Esophagus mucosa (tissue), 1 donor: Measurements from ENCODE around the gene ZMYM2. TPM values are rescaled to one million over a fixed set of nuclear protein-coding genes. Genes with fewer than 3 reads are reported as not detected.
A peak's percentile ranks its signal among the peaks of the same experiment; 100 is the strongest.
"Not testable (repeated sequence)": the region's sequence is repeated elsewhere in the genome, so short reads cannot be mapped to it uniquely, and the experiment has no call there.

Experiments
- ATAC-seq: fragments of 200-7000 bp; cut with Tn5 transposase; one replicate; pipeline ENCODE4 v1.9.1; 2020
- total RNA-seq: library from RNA; stranded (reverse); gene quantifications from one replicate; pipeline ENCODE4 v1.2.4, GENCODE V29; 2023
- donor health status: DM: yes; HTN: yes; CAD: no.

ZMYM2 gene
- total RNA-seq, 1 donor from 2014 or later = 50.6 TPM

DNA sequence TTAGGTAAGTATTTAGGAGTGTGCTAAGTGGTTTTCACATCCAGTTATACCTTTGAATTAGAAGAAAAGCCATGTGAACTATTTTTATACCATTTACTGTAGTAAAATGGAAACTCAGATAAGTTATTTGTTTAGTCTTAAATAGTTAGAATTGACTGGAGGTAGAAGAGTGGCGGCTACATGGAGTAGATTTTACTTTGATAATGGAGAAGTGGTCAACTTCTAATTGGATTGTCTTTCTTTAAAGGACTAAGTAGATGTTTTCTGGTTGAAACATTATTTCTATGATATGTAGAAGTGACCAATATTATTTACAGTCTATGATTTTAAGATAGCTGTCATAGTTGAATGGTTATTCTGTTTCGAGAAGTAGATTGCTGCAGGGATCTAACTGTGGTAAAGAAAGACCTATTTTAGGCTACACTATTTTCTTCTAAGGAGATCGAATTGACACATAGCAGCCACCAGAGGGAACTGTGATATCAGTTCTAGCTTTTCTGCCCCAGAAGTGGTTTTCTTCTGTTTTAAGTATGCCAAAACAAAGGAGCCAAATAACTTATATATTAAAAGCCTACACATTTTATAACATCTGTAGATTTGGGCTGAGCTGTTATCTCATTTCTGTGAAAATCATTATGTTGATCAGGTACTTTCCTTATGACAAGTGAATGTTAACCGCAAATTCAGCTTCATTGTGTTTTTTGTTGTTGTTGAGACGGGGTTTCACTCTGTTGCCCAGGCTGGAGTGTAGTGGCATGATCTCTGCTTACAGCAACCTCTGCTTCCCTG, 26.1 kb downstream of the ZMYM2 start:
- ATAC-seq = no peak

DNA sequence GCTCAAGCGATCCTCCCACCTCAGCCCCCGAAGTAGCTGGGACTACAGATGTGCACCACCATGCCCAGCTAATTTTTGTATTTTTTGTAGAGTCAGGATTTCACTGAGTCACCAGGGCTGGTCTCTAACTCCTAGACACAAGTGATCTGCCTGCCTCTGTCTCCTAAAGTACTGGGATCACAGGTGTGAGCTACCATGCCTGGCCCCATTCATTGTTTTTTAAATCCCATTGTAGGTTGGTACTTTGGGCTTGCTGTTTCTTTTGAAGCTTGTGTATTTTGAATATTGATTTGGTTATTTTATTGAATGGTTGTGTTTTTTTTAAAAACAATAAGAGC, 26.7 kb downstream of the ZMYM2 start:
- ATAC-seq = peak; percentile 32

DNA sequence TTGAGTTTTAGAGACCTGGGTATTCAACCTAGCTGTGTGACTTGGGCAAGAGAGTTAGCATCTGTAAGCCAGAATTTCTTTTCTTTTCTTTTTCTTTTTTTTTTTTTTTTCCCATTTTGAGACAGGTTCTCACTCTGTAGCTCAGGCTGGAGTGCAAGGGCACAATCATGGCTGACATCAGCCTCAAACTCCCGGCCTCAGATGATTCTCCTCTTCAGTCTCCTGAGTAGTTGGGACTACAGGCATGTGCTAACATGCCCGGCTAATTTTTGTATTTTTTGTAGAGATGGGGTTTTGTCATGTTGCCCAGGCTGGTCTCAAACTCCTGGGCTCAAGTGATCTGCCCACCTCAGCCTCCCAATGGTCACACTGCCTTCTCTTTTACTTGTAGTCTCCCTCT, 33.0 kb downstream of the ZMYM2 start:
- ATAC-seq = no peak

DNA sequence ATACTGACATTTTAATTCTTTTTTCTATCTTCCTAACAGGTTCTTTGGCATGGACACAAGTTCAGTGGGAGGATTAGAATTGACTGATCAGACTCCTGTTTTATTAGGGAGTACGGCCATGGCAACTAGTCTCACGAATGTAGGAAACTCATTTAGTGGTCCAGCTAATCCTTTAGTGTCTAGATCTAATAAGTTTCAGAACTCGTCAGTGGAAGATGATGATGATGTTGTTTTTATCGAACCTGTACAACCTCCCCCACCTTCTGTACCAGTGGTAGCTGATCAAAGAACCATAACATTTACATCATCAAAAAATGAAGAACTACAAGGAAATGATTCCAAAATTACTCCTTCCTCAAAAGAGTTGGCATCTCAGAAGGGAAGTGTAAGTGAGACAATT, 34.5 kb downstream of the ZMYM2 start:
- ATAC-seq = no peak

DNA sequence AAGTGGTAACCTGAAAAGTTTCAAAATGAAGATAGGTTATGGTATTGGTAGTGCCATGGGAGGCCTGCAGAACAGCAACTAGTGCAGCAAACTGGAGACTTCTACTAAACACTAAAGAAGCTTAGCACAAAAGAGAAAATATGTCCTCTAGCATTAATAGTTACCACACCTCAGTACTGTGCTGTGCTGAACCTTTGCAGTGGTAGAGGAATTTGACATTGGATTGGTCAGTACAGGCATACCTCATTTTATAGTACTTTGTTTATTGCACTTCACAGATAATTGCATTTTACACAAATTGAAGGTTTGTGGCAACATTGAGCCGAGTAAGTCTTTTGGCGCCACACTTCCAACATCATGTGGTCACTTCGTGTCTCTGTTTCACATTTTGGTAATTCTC, 40.4 kb downstream of the ZMYM2 start:
- ATAC-seq = no peak

DNA sequence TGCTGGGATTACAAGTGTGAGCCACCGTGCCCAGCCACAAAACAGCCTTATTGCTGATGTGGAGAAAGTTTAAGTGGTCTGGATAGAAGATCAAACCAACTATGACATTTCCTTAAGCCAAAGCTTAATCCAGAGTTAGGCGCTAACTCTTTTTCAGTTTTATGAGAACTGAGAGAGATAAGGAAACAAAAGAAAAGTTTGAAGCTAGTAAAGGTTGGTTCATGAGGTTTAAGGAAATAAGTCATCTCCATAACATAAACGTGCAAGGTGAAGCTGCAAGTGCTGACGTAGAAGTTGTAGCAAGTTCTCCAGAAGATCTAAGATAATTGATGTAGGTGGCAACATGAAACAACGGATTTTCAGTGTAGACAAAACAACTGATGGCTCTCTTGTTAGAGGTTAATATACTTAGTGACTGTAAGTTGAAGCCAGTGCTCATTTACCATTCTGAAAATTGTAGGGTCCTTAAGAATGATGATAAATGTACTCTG, 41.6 kb downstream of the ZMYM2 start:
- no peak for ATAC-seq

DNA sequence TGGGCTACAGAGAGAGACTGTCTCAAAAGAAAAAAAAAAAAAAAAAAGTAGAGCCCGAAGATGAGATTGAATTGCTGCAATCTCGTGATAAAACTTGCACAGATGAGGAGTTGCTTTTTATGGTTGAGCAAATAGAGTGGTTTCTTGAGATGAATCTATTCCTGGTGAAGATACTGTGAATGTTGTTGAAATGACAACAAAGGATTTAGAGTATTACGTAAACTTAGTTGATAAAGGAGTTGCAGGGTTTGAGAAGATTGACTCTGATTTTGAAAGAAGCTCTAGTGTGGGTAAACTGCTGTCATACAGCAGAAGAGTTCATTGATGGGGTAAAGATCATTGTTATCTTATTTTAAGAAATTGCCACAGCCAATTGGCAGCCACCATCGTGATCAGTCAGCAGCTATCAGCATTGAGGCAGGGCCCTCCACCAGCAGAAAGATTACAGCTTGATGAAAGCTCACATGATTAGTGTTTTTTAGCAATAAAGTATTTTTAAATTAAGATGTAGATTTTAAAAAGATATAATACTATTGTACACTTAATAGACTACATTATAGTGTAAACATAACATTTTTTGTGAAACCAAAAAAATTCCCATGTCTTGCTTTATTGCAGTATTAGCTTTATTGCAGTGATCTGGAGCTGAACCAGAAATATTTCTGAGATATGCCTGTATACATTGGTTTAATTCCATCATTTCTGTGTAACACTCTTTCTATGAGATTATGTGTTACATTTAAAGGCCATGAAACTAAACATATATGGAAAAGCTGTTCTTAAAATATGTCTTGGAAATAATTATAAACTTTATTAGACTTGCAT, 43.1 kb downstream of the ZMYM2 start:
- no peak for ATAC-seq

DNA sequence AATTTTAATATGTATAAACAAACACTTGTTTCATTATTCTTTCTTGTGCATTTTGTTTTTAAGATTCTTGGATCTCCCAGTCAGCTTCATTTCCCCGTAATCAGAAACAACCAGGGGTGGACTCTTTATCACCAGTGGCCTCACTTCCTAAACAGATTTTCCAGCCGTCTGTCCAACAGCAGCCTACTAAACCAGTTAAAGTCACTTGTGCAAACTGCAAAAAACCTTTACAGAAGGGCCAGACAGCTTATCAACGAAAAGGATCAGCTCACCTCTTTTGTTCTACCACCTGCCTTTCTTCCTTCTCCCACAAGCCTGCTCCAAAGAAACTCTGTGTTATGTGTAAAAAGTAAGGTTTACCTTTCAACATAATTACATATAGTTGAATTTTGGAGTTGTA, 44.3 kb downstream of the ZMYM2 start:
- ATAC-seq = no peak

DNA sequence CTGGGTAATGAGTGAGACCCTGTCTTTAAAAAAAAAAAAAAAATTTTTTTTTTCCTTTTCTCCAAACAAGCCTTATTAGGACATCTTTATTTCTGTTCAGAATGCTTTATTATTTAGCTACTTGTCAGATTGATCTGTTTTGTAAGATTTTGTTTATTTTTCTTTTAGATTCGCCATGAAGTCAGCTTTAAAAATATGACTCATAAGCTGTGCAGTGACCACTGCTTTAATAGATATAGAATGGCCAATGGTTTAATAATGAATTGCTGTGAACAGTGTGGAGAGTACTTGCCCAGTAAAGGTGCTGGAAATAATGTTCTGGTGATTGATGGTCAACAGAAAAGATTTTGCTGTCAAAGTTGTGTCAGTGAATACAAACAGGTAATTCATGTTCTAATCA, 47.7 kb downstream of the ZMYM2 start:
- no peak for ATAC-seq

DNA sequence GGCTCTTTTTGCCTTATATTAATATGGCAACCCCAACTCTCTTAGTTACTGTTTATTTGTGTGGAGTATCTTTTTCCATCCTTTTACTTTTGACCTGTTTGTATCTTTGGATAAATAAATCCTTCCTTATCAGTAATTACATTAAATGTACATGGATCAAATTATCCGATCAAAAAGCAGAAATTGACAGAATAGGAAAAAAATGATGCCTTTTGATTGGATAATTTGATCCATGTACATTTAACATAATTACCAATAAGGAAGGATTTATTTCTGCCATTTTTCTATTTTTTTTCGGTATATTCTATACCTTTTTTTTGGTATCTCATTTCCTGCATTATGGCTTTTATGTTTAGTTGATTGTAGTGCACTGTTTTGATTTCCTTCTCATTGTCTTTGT, 57.2 kb downstream of the ZMYM2 start:
- ATAC-seq = no peak

DNA sequence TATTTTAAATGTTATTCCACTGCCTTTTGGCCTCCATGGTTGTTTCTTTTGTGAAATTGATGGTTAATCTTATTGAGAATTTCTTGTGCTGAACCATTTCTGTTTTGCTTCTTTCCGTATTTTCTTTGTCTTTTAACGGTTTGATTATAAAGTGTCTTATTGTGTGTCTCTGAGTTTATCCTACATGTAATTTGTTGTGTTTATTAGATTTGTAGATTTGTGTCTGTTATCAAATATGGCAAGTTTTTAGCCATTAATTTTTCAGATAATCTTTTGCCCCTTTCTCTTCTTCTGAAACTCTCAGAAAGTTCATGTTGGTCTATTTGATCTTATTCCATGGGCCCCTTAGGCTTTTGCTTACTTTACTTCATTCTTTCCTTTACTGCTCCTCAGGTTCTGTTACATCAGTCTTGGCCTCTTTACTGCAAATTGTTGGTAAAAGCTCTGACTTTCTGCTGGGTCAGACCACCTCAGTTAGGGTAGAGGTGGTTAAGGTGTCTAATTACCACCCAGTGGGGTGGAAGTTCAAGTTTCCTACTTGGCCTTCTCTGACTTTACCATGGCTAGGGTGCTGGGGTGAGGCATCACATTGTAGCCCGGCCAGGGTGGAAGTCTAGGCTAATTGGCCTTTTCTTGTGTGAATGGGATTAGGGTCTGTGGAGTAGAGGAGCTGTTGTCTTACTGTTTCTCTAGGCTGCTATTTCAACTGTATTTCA, 58.3 kb downstream of the ZMYM2 start:
- ATAC-seq = no peak

DNA sequence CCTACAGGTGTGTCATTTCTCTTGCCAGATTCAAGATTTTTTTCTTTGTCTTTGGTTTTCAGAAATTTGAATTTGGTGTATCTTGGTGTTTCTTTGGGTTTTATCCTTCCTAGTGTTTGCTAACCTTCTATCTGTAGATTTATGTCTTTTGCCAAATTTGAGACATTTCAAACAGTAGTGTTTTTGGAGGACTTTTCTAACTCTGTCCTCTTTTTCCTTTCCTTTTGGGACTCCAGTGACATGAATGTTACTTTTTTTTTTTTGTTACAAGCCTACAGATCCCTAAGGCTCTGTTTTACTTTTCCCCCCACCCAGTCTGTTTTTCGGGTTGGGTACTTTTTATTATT, 58.8 kb downstream of the ZMYM2 start:
- ATAC-seq = no peak

DNA sequence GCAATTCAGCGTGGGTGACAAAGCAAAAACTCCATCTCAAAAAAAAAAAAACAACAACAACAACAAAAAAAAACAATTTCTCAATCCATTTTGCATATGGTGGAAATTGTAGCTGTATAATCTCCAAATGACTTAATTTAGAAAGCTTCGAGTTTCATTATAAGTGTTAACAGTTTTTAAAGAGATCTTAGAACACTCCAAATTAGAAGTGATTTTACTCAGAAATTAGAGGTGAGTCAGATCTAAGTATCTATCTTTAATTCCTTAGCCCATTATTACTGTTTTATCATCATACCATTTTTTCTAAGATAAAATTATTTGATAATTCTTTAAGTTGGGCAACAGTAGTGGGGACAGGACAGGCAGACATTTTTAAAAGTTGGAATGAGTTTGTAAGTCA, 60.5 kb downstream of the ZMYM2 start:
- no peak for ATAC-seq

DNA sequence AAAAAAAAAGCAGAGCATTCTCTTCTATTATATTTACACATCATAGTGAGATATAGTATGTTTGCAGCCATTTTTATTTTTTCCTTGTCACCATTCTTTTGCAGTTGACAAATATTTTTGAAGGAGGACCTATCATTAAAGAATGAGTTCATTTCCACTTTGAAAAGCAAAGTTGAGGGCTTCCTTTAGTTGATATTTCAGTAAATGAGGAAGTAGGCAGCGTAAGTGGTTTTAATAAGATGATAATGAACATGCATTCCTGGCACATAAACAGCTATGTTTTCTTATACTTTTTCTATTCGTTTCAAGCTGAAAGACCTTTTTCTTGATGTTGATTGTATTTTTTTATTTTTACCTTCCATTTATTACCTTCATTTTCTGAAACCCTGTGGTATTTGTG, 66.2 kb downstream of the ZMYM2 start:
- no peak for ATAC-seq

DNA sequence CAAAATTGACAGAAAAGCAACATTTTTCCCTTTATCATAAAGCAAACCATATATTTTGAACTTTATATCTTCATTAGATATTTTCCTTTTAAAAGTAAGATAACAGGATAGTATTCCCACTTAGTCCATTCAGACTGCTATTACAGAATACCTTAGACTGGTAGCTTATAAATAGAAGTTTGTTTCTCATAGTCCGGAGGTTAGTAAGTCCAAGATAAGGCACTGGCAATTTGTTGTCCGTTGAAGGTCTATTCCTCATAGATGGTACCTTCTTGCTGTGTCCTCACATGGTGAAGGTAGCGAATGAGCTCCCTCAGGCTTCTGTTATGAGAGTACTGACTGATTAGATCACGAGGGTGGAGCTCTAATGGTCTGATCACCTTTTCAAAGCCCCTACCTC, 70.4 kb downstream of the ZMYM2 start:
- ATAC-seq = no peak

DNA sequence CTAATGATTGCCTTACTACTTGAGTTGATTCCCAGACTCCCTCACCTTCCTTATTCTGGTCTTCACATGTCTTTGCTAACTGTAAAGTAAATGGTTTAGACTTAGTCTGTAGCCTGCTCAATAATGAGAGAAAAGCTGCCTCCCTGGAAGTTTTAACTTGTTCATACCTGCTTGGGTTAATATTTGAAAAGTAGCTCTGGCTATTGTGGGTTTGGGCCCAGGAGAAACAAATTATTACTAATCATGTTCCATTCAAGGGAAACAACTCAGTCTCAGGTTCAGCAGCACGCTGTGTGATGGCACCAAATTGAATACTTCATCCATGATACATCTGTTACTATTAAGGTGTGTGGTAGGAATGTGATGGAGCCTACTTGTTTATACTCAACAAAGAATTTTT, 75.0 kb downstream of the ZMYM2 start:
- no peak for ATAC-seq

DNA sequence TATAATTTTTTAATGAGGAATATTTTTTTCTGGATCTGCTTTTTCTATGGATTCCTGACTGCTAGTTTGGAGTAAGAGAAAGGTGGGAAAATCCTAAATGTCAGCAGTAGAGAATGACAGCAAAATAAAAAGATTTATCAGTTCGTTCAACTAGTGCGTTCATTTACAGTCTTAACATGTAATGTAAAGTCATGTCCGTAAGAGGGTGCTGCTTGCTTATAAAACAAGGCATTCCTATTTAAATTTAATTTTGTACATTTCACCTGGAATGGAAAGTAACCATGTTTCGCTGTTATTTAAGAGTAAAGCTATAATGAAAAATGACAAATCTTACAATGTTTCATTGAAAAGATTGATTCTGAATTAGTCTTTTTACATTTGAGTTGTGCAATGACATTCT, 76.6 kb downstream of the ZMYM2 start:
- no peak for ATAC-seq

DNA sequence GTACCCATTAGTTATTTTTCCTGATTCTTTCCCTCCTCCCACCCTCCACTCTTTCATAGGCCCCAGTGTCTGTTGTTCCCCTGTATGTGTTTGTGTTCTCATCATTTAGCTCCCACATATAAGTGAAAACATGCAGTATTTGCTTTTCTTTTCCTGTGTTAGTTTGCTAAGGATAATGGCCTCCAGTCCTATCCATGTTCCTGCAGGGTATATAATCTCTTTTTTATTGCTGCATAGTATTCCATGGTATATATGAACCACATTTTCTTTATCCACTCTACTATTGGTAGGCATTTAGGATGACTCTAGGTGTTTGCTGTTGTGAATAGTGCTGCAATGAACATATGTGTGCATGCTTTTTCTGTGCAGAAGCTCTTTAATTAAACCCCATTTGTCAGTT, 79.4 kb downstream of the ZMYM2 start:
- ATAC-seq = no peak

DNA sequence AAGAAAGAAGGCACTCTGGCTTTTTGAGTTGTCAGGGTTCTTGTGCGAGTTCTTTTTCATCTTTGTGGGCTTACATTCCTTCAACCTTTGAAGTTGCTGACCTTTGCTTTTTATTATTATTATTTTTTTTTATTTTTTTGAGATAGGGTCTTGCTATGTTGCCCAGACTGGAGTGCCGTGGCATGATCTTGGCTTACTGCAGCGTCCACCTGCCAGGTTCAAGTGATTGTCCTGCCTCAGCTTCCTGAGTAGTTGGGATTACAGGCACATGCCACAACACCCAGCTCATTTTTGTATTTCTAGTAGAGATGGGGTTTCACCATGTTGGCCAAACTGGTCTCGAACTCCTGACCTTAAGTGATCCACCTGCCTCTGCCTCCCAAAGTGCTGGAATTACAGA, 84.1 kb downstream of the ZMYM2 start:
- not testable (repeated sequence) for ATAC-seq

DNA sequence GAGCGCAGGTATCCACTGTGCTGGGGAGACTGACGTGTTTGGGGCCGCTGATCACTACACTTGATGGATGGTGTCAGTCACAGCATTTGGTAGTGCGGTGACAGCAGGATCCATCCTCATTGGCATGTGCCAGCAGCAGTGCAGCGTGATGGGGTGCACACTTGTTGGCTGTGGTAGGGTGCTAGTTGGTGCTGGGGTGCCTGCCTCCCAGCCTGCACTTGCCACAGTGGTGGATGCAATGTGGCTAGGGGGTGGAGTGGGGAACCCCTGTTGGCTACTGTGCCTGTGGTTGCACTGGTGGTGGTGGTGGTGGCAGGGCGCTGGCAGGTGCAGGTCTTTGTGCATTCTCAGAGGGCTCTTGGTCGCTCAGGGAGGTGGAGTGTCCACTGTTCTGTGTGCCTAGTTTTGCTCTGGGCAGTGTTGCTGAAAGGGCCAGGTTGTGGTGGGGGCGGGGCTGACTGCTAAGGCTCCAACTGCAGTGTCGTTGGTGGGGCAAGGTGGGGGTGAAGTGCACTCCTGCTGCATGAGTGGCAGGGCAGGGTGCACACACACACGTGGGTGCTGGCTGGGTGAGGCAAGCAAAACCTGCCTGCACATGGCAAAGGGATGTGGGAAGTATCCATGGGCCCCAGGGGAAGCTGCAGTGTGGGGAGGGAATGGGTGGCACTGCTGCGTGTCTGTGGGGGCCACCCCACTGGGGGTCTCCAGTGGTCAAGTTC, 84.8 kb downstream of the ZMYM2 start:
- peak; percentile 35 for ATAC-seq

DNA sequence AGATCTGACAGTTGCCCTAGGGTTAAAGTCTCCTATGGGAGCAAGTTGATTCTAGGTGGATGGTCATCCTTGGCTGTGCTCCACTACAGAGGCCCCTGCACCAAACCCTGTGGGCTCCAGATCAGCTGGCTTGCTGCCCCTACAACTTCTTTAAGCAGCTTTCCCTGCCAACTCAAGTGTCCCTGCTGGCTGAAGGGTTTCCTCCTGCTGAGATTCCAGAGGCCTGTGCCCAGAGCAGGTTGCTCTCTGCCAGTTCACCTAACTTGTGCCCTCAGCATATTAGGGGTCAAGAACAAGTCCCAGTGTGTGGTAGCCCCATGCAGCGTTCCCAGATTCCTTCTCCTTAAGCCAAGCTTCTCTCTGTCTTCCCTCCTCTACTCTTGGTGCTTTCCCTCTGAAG, 85.6 kb downstream of the ZMYM2 start:
- no peak for ATAC-seq

DNA sequence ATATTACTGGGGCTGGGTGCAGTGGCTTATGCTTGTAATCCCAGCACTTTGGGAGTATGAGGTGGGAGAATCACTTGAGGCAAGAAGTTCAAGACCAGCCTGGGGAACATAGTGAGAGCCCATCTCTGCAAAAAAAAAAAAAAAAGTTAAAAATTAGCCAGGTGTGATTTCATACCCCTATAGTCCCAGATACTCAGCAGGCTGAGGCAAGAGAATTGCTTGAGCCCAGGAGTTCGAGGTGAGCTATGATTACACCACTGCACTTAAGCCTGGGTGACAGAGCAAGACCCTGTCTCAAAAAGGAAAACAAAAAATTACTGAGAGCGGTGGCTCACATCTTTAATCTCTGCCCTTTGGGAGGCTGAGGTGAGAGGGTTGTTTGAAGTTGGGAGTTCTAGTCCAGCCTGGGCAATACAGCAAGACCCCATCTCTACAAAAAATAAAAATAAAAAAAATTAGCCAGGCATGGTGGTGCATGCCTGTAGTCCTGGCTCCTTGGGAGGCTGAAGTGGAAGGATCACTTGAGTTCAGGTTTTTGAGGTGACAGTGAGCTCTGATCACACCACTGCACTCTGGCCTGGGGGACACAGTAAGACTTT, 87.5 kb downstream of the ZMYM2 start:
- no peak for ATAC-seq
